GM19238 (cell line): ENCODE results near the gene ADRA2B.
"Not testable (repeated sequence)": the region's sequence is repeated elsewhere in the genome, so short reads cannot be mapped to it uniquely, and the experiment has no call there.

ENCODE experiments used
- DNase-seq: peaks from one replicate; pipeline ENCODE4 v3.0.0; 2011; ENCODE audit warnings: low spot score; ENCODE audit not compliant: insufficient read length

The ADRA2B gene

DNA sequence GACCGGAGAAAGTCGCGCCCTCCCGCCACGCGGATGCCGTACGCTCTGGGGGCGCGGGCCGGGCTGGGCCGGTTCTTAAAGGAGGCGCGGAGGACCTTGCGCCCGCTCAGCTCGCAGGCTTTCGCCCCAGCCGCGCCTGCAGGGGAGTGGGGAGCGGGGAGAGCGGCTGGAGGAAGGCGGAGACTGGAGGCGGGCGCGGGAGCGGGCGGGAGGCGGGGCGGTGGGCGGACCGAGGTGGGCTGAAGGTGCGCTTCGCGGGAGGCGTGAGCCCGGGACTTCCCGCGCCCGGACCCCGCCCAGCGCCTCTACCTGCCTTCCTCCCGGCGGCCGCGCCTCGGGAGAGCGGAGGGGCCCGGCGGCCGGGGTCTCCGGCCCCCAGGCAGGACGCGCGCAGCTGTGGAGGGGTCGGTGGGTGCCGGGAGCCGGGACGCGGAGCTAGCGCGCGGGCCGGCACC, at the start of gene ADRA2B:
Gene ADRA2B, minus strand, starts transcription at position 148 of the 455 bp plus-strand sequence. CDS start 422 bp downstream, outside the sequence.
- DNase-seq, result peak; percentile 82

GRCh38 chr2:96164459-96165184, 48.3 kb upstream of the ADRA2B start:
- DNase-seq, result peak; percentile 51

- DNase-seq, result peak; percentile 53
Observed at GRCh38 chr2:96163768-96164429, 47.5 kb upstream of the ADRA2B start.

DNA sequence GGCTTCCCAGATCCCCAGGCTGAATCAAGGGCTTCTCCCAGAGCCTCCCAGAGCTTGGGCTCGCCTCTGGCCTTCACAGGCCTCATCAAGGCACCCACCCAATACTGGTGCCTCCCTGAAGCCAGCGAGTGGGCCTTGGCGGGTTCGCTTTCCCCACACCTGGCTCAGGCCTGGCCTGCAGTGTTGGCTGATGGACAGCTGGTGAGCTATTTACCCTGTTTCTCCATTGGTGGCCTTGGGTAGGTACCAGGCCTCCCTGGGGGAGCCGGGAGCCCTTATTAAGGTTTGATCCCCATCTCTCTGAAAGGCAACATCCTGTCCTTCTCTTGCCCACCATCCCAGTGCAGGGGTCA, 47.0 kb upstream of the ADRA2B start:
- DNase-seq, result no peak

DNA sequence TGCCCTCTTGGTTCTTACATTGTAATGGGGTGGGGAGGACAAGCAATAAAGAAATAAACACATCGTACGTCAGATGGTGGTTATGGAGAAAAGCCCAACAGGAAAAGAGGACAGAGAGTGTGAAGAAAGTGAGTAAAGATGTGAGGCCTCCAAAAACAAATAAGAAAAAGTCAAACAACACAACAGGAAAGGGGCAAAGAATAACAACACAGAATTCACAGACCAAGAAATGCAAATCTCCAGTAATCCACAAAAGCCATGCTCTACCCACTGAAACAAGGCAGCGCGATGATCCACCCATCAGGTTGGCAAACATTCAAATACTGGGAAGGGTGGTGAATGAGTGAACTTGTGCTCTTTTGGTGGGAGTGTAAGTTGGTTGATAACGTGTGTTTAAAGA, 45.5 kb upstream of the ADRA2B start:
- no peak for DNase-seq

- DNase-seq, result not testable (repeated sequence)
Observed at GRCh38 chr2:96160366-96160765, 44.0 kb upstream of the ADRA2B start.

- no peak for DNase-seq
Observed at GRCh38 chr2:96159084-96159830, 42.9 kb upstream of the ADRA2B start.

DNA sequence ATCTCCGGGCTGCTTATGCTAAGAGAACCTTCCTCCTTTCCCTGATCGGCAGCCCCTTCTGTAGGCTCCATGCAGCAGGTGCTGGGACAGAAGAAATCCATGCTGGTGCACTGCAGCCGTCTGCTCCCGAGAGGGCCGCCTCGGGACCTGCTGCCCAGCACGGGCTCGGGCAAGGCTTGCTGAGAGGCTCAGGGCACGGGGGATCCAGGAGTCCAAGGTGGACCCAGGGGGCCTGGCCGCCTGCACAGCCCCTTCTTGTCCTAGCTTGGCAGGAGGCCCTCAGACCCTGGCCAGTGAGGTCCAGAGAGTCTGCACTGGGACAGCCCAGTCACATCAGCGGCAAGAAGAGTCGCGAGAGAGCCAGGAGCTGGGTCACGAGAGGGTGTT, 42.2 kb upstream of the ADRA2B start:
- no peak for DNase-seq

DNA sequence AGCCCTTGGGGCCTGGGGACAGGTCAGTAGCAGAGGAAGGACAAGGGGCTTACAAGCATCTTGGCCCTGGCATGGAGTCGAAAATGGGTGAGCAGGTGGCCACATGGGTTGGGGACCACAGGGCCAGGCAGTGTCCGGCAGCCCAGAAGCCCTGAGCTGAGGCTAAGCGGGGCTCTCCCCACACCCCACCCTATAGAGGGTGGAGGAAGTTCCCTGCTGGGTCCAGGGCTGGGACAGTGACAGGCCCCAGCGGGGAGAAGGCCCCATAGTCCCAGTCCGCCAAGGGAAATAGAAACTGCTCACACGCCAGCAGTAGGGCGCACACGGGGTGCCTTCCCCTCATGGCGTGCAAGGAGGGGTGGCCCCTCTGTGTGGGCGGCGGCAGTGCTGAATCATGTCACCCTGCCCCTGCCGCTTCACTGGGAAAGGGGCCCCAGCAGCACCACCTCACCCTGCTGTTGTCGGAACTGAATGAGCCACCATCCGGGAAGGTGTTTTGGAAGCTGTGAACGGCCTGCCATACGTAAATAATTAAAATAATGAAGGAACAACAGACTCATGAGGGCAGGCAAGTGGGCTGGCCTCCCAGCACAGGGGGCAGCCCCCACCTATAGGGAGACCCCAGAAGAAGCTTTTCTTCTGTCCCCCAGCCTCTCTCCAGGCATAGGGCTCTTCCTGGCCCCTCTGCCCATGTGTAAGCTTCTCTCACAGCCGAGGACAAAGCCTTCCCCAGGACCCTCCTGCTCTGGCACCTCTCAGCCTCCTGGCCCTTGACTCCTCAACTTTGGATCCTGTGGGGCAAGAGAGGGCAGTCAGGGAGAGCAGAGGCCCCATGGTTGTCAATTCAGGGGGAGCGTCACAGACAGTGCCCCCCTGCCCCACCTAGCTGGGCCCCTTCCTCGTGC, 41.5 kb upstream of the ADRA2B start:
- DNase-seq, result peak; percentile 73

DNA sequence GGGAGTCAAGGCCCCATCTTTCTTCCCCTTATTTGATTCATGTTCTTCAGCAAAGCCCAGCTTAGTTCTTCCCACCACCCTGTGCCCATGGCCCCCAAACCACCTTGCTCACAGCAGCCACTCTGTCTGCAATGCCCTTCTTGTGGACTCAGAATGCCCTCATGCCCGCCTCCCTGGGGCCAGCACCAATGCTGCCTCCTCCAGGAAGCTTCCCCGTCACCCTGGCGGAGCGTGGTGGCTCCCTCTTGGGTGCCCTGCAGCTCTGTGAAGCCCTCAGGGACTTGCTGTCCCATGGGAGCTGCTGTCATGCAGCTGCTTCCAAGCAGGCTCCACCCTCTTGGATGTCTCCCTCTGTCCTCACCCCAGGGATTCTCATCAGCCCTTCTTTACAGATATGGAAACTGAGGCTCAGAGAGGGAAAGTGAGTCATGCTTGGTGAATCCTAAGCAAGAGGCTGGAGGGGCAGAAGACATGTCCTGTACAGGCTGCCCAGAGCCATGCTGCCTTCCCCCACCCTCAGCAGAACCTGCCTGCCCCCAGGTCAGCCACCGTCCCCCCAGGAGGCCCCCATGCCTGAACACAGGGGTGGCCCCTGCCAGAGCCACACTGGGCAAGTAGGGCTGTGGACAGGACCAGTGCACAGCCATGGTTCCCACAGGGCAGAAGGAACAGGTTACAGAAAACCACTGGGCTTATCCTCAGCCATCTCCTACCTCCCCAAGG, 40.7 kb upstream of the ADRA2B start:
- DNase-seq, result peak; percentile 71

GRCh38 chr2:96156011-96156820, 39.8 kb upstream of the ADRA2B start:
- DNase-seq, result no peak

GRCh38 chr2:96154506-96155380, 38.4 kb upstream of the ADRA2B start:
- DNase-seq, result no peak

GRCh38 chr2:96153991-96154431, 37.6 kb upstream of the ADRA2B start:
- DNase-seq, result no peak

- no peak for DNase-seq
Observed at GRCh38 chr2:96153291-96153713, 36.9 kb upstream of the ADRA2B start.

GRCh38 chr2:96152304-96153161, 36.2 kb upstream of the ADRA2B start:
- DNase-seq, result no peak

DNA sequence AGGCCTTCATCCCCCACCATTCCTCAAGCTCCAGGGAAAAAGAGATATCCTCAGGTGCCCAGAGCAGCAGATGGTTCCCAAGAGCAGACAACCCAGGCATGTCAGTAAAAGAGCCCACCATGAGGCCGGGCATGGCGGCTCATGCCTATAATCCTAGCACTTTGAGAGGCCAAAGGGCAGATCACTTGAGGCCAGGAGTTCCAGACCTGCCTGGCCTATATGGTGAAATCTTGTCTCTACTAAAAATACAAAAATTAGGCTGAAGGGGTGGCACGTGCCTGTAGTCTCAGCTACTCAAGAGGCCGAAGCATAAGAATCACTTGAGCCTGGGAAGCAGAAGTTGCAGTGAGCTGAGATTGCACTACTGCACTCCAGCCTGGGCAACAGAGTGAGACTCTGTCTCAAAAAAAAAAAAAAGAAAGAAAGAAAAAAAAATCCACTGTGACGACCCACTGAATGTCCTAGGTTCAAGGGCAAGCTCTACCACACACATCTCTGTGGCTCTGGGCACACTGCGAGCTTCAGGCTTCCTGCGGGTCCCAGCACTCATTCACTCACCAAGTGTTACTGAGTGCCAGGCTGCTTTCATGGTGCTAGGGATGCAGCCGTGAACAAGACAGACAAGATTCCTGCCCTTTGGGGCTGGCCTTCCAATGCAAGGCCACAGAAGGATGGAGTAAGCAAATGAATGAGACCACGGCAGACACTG, 35.4 kb upstream of the ADRA2B start:
- no peak for DNase-seq
